22Rv1 (cell line): ENCODE data around the gene ZNF862.

Source experiments
- ZFX ChIP-seq: fragments of 450-650 bp; IDR thresholded peaks from 2 replicates; pipeline ENCODE4 v1.6.1; 2017; ENCODE audit warnings: antibody characterized with exemption, borderline replicate concordance
- TF ChIP-seq, protein P1 (sequence below): fragments of 450-650 bp; IDR thresholded peaks from 2 replicates; pipeline ENCODE4 v1.5.1; 2017; ENCODE audit warnings: mild to moderate bottlenecking

DNA sequence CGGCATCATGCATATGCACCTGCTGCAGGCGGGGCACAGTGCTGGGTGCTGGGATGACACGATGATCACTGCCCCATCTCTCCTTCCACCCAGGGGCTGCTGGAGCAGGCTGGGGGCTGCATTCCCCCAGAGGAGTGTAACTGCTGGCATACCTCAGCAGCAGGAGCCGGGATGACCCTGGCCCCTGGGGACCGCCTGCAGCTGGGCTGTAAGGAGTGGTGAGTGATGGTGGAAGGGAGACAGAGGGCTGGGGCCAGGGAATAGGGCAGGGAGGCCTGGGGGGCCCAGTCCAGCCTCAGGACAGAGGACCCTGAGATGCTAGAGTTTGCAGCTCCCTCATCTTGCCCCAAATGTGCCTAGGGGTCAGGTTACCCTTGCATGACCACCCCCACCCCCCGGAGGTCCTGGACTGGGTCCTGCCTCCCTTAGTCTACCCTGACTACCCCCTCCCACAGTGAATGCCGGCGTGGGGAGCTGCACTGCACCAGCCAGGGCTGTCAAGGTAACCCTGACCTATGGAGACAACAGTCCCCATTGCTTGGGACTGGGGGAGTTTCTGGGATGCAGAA lies 14.5 kb upstream of the ZNF862 start:
- TF ChIP-seq, protein P1, sequence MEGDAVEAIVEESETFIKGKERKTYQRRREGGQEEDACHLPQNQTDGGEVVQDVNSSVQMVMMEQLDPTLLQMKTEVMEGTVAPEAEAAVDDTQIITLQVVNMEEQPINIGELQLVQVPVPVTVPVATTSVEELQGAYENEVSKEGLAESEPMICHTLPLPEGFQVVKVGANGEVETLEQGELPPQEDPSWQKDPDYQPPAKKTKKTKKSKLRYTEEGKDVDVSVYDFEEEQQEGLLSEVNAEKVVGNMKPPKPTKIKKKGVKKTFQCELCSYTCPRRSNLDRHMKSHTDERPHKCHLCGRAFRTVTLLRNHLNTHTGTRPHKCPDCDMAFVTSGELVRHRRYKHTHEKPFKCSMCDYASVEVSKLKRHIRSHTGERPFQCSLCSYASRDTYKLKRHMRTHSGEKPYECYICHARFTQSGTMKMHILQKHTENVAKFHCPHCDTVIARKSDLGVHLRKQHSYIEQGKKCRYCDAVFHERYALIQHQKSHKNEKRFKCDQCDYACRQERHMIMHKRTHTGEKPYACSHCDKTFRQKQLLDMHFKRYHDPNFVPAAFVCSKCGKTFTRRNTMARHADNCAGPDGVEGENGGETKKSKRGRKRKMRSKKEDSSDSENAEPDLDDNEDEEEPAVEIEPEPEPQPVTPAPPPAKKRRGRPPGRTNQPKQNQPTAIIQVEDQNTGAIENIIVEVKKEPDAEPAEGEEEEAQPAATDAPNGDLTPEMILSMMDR, result no peak
- no peak for TF ChIP-seq ZFX
